ENCODE results near the gene FRA10AC1. TPM values are rescaled to one million over a fixed set of nuclear protein-coding genes. Genes with fewer than 3 reads are reported as not detected.

Gene FRA10AC1
- 10 to 100 TPM in 3 of 4 donors, 1 to 10 TPM in 1; 6.7 to 14.0 (median 13.4) TPM for total RNA-seq
- 10 to 100 TPM in 1 of 3 donors, 1 to 10 TPM in 2; 6.4 to 15.0 (median 7.2) TPM for polyA plus RNA-seq
- long read RNA-seq, donor 1, transcript FRA10AC1-201 (14 exons, 3,089 nt) = major isoform, 12 of 18 reads
- long read RNA-seq, donor 1, partial matches to known transcripts = 5 of 18 reads
- long read RNA-seq, donor 1, other reads (novel, unspliced or antisense) = 1 of 18 reads
- long read RNA-seq, donor 2, partial matches to known transcripts = 9 of 18 reads
- long read RNA-seq, donor 2, other reads (novel, unspliced or antisense) = 6 of 18 reads

GRCh38 chr10:93702210-93703001 lies at the start of gene FRA10AC1:
Gene FRA10AC1, minus strand, starts transcription at chr10:93702592. Its CDS starts 2,486 bp downstream, at chr10:93700106.
- peak; percentile 33 for TF ChIP-seq CTCF (IDR thresholded peaks at IDR 0.05)
- 0 to 1% (median 0%) methylated on average over 40 to 52 of the region's 52 CpGs for WGBS, 3 donors
- Histone ChIP-seq H3K4me1 (peaks cover 24% of the 10 kb centered on the region), H3K36me3 (ENCODE audit: insufficient read depth in 1 of 2, low read depth in 1 of 2) (peaks cover 3 to 30% of the 10 kb centered on the region in 2 donors), H3K4me3 (peak within 1 kb of the TSS; percentile 71), H3K27me3 (ENCODE audit: insufficient read depth in 3 of 3, low read length in 2 of 3) (no peaks in the 10 kb centered on the region), H3K9me3 (no peaks in the 10 kb centered on the region), H3K27ac (peak within 1 kb of the TSS; percentile 85)
- ATAC-seq (peak; percentile 97 to 99 (median 98)), DNase-seq (peak; percentile 92 to 96)
- intact Hi-C loops (cut with DNase I) = loop anchor here (5.0 kb wide), 3 partner anchors 50 to 115 kb away; no protein-coding TSS in a partner anchor

GRCh38 chr10:93751832-93752231 lies 49.4 kb upstream of the FRA10AC1 start:
- no peaks in the 10 kb centered on the region for H3K9me3 ChIP-seq
- H3K4me1 ChIP-seq = no peaks in the 10 kb centered on the region
- peak overlapping the region; percentile 55 for H3K4me3 ChIP-seq
- TF ChIP-seq CTCF (IDR thresholded peaks at IDR 0.05) = no peak
- 5 to 9% (median 6%) methylated on average over 5 of the region's 5 CpGs for WGBS, 3 donors
- intact Hi-C loops (cut with DNase I) = loop anchor here in 1 of 2 donors (5.0 kb wide), 1 partner anchor 50 kb away; the partner anchor contains the start of gene FRA10AC1
- H3K36me3 ChIP-seq (ENCODE audit: insufficient read depth in 1 of 2, low read depth in 1 of 2) = no peaks in the 10 kb centered on the region
- DNase-seq (no peak), ATAC-seq (peak in 3 of 4 donors; percentile 77 to 94 (median 85))
- no peaks in the 10 kb centered on the region for H3K27me3 ChIP-seq (ENCODE audit: insufficient read depth in 3 of 3, low read length in 2 of 3)
- H3K27ac ChIP-seq = no peak overlapping the region

GRCh38 chr10:93751124-93751523 lies 48.7 kb upstream of the FRA10AC1 start:
- Histone ChIP-seq H3K27ac (no peak overlapping the region), H3K4me3 (no peak overlapping the region), H3K9me3 (no peaks in the 10 kb centered on the region), H3K4me1 (no peaks in the 10 kb centered on the region), H3K36me3 (ENCODE audit: insufficient read depth in 1 of 2, low read depth in 1 of 2) (no peaks in the 10 kb centered on the region), H3K27me3 (ENCODE audit: insufficient read depth in 3 of 3, low read length in 2 of 3) (no peaks in the 10 kb centered on the region)
- WGBS, 3 donors = 37 to 57% (median 52%) methylated on average over 7 of the region's 7 CpGs
- intact Hi-C loops (cut with DNase I) = loop anchor here in 1 of 2 donors (5.0 kb wide), 1 partner anchor 49 kb away; the partner anchor contains the start of gene FRA10AC1
- no peak for DNase-seq
- ATAC-seq = no peak
- TF ChIP-seq CTCF (IDR thresholded peaks at IDR 0.05) = no peak

- H3K4me3 ChIP-seq = no peak overlapping the region
- ATAC-seq = no peak
- H3K36me3 ChIP-seq (ENCODE audit: insufficient read depth in 1 of 2, low read depth in 1 of 2) = no peaks in the 10 kb centered on the region
- intact Hi-C loops (cut with DNase I) = loop anchor here in 1 of 2 donors (5.0 kb wide), 1 partner anchor 68 kb away; no protein-coding TSS in a partner anchor
- TF ChIP-seq CTCF (IDR thresholded peaks at IDR 0.05) = no peak
- WGBS, 3 donors = 12 to 20% (median 16%) methylated on average over 5 of the region's 5 CpGs
- H3K9me3 ChIP-seq = no peaks in the 10 kb centered on the region
- H3K27me3 ChIP-seq (ENCODE audit: insufficient read depth in 3 of 3, low read length in 2 of 3) = no peaks in the 10 kb centered on the region
- H3K4me1 ChIP-seq = no peaks in the 10 kb centered on the region
- no peak for DNase-seq
- no peak overlapping the region for H3K27ac ChIP-seq
These were observed 46.9 kb upstream of the FRA10AC1 start for GRCh38 chr10:93749218-93749799.

Data from psoas muscle (tissue), 8 donors.